ENCODE data around the gene MARCHF9. TPM values are rescaled to one million over a fixed set of nuclear protein-coding genes. Genes with fewer than 3 reads are reported as not detected.

MARCHF9 gene
- total RNA-seq, 1 donor from 2014 or later = 21.2 TPM

- no peaks in the 10 kb centered on the region for H3K9me3 ChIP-seq
- no peak overlapping the region for H3K4me3 ChIP-seq
- intact Hi-C loops (cut with DNase I) = no loop called here
- H3K27me3 ChIP-seq = no peaks in the 10 kb centered on the region
- H3K27ac ChIP-seq = no peak overlapping the region
- no peaks in the 10 kb centered on the region for H3K4me1 ChIP-seq
- H3K36me3 ChIP-seq = peaks cover 77% of the 10 kb centered on the region
- TF ChIP-seq, protein P1, sequence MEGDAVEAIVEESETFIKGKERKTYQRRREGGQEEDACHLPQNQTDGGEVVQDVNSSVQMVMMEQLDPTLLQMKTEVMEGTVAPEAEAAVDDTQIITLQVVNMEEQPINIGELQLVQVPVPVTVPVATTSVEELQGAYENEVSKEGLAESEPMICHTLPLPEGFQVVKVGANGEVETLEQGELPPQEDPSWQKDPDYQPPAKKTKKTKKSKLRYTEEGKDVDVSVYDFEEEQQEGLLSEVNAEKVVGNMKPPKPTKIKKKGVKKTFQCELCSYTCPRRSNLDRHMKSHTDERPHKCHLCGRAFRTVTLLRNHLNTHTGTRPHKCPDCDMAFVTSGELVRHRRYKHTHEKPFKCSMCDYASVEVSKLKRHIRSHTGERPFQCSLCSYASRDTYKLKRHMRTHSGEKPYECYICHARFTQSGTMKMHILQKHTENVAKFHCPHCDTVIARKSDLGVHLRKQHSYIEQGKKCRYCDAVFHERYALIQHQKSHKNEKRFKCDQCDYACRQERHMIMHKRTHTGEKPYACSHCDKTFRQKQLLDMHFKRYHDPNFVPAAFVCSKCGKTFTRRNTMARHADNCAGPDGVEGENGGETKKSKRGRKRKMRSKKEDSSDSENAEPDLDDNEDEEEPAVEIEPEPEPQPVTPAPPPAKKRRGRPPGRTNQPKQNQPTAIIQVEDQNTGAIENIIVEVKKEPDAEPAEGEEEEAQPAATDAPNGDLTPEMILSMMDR (IDR thresholded peaks at IDR 0.05) = no peak
- DNase-seq = no peak
- no peak for ATAC-seq
These were observed 54.5 kb downstream of the MARCHF9 start for GRCh38 chr12:57809425-57809824.

Small RNA genes lying within 50 kb of the gene (microRNA-seq; reads per million reads assigned to microRNA genes)
- not detected for gene MIR6759 (ENCODE audit: borderline microRNAs expressed)

Other genes with a start within 250 kb of the MARCHF9 start
- 47.3 TPM for gene DDIT3, start 234.6 kb upstream of the MARCHF9 start, total RNA-seq
- 85.8 TPM for gene MBD6, start 232.3 kb upstream of the MARCHF9 start, total RNA-seq
- gene DCTN2, start 207.9 kb upstream of the MARCHF9 start, total RNA-seq = 90.7 TPM
- 0.14 TPM for gene KIF5A, start 205.1 kb upstream of the MARCHF9 start, total RNA-seq
- 31.0 TPM for gene PIP4K2C, start 163.9 kb upstream of the MARCHF9 start, total RNA-seq
- 26.0 TPM for gene DTX3, start 150.3 kb upstream of the MARCHF9 start, total RNA-seq
- gene ARHGEF25, start 143.7 kb upstream of the MARCHF9 start, total RNA-seq = 16.3 TPM
- gene B4GALNT1, start 121.9 kb upstream of the MARCHF9 start, total RNA-seq = 0.93 TPM
- gene OS9, start 61.0 kb upstream of the MARCHF9 start, total RNA-seq = 263 TPM
- 5.4 TPM for gene AGAP2, start 16.4 kb upstream of the MARCHF9 start, total RNA-seq
- 39.9 TPM for gene TSPAN31, start 10.1 kb upstream of the MARCHF9 start, total RNA-seq
- 77.6 TPM for gene CDK4, start 2.8 kb upstream of the MARCHF9 start, total RNA-seq
- 2.0 TPM for gene CYP27B1, start 12.0 kb downstream of the MARCHF9 start, total RNA-seq
- gene METTL1, start 17.0 kb downstream of the MARCHF9 start, total RNA-seq = 26.9 TPM
- gene EEF1AKMT3, start 17.5 kb downstream of the MARCHF9 start, total RNA-seq = 8.0 TPM
- gene TSFM, start 27.7 kb downstream of the MARCHF9 start, total RNA-seq = 24.3 TPM
- gene AVIL, start 63.6 kb downstream of the MARCHF9 start, total RNA-seq = 11.3 TPM
- 217 TPM for gene CTDSP2, start 91.6 kb downstream of the MARCHF9 start, total RNA-seq
- gene ATP23, start 186.5 kb downstream of the MARCHF9 start, total RNA-seq = 6.2 TPM

Data from upper lobe of right lung (tissue), 1 donor.